HepG2 (cell line): ENCODE results near the gene TMBIM1.

Experiments used
- ARNTL ChIP-seq: sonication (generic); formaldehyde crosslinking; IDR thresholded peaks from 2 replicates; pipeline ENCODE4 v1.4.0; 2020; ENCODE audit warnings: mild to moderate bottlenecking, missing genetic modification reagents
- CREB1 ChIP-seq, 2 experiments: fragments of 450-650 bp in 1 of 2; IDR thresholded peaks; 2 replicates each; pipeline ENCODE4 v1.6.1; 2016 to 2017; ENCODE audit warnings: control low read depth in 1 of 2, mild to moderate bottlenecking in 1 of 2, missing compliant biosample characterization in 1 of 2, missing genetic modification characterization in 1 of 2
- CTCF ChIP-seq: sonication (generic); formaldehyde crosslinking; IDR thresholded peaks from 2 replicates; pipeline ENCODE4 v1.5.0; 2020; ENCODE audit warnings: mild to moderate bottlenecking, missing genetic modification reagents, moderate library complexity
- EEA1 ChIP-seq: sonication (generic); formaldehyde crosslinking; IDR thresholded peaks from 2 replicates; pipeline ENCODE4 v1.5.1; 2020; ENCODE audit warnings: mild to moderate bottlenecking, missing genetic modification reagents, borderline replicate concordance
- HIC2 ChIP-seq: sonication (generic); formaldehyde crosslinking; IDR thresholded peaks from 2 replicates; pipeline ENCODE4 v1.9.0; 2022; ENCODE audit warnings: low read depth, missing genetic modification reagents
- HIVEP1 ChIP-seq: sonication (generic); formaldehyde crosslinking; IDR thresholded peaks from 2 replicates; pipeline ENCODE4 v1.4.0; 2020; ENCODE audit warnings: mild to moderate bottlenecking, missing genetic modification reagents
- HOXA9 ChIP-seq: sonication (generic); formaldehyde crosslinking; IDR thresholded peaks from 2 replicates; pipeline ENCODE4 v1.8.1; 2022; ENCODE audit warnings: missing genetic modification reagents, mild to moderate bottlenecking, moderate library complexity, borderline replicate concordance
- MTF1 ChIP-seq: sonication (generic); formaldehyde crosslinking; IDR thresholded peaks from 2 replicates; pipeline ENCODE4 v1.5.0; 2020; ENCODE audit warnings: missing genetic modification reagents
- PCBP1 ChIP-seq: fragments of 200-400 bp; formaldehyde crosslinking; IDR thresholded peaks from 2 replicates; pipeline ENCODE4 v1.6.1; 2017; ENCODE audit warnings: mild to moderate bottlenecking, low read depth, low read length, borderline replicate concordance
- POLR2A ChIP-seq, 2 experiments: IDR thresholded peaks; 2 replicates each; pipeline ENCODE4 v1.6.1; 2011; ENCODE audit warnings: low read depth in 2 of 2, low read length in 2 of 2, mild to moderate bottlenecking in 1 of 2, moderate library complexity in 1 of 2; ENCODE audit not compliant: insufficient read depth in 1 of 2
- RXRA ChIP-seq: sonication (generic); formaldehyde crosslinking; IDR thresholded peaks from 2 replicates; pipeline ENCODE4 v1.5.1; 2020; ENCODE audit warnings: missing genetic modification reagents
- TF ChIP-seq, protein P1 (sequence below): IDR thresholded peaks from 2 replicates; pipeline ENCODE4 v1.6.1; 2016; ENCODE audit warnings: missing biosample characterization, missing genetic modification reagents, low read depth
- TF ChIP-seq, protein P2 (sequence below): sonication (generic); formaldehyde crosslinking; IDR thresholded peaks from 2 replicates; pipeline ENCODE4 v1.9.0; 2021; ENCODE audit warnings: missing genetic modification reagents, mild to moderate bottlenecking, borderline replicate concordance

DNA sequence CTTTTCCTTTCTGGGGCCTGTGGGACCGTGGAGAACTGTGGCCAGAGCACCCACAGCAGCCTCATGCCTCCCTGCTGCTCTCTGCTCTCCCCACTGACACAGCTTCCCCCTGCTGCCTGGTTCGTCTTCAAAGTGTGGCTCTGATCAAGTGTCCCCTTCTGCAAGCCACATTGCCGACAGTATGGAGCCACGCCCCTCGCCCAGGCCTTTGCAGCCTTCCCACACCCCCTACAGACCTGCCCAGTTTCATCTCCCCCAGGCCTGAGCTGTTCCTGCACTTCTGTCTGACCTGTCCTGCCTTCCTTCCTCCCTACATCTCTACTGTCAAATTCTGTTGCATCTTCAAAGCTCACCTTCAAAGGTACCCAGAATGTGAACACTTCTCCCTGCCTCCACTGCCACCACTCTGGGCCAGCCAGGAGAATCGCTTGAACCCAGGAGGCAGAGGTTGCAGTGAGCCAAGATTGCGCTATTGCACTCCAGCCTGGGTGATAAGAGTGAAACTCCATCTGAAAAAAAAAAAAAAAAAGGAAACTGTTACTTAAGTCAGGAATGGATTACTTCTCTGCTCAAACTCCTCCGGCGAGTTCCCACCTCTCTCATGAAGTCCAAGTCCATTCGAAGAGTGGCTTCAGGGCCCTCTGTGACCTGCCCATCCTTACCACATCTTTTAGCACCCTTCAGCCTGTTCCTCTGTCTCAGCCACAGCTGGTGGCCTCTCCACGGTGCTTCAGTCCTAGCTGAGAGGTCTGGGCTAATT lies 35.3 kb upstream of the TMBIM1 start:
- TF ChIP-seq HIVEP1 (CRISPR knock-in tag) = no peak
- no peak for TF ChIP-seq RXRA
- no peak for TF ChIP-seq PCBP1
- TF ChIP-seq, protein P1, sequence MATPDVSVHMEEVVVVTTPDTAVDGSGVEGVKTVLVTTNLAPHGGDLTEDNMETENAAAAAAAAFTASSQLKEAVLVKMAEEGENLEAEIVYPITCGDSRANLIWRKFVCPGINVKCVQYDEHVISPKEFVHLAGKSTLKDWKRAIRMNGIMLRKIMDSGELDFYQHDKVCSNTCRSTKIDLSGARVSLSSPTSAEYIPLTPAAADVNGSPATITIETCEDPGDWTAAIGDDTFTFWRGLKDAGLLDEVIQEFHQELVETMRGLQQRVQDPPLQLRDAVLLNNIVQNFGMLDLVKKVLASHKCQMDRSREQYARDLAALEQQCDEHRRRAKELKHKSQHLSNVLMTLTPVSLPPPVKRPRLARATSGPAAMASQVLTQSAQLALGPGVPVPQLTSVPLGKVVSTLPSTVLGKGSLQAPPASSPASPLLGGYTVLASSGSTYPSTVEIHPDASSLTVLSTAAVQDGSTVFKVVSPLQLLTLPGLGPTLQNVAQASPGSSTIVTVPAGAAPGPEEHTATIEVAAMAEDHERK (CRISPR knock-in tag) = no peak
- TF ChIP-seq ARNTL = no peak
- no peak for TF ChIP-seq EEA1 (CRISPR knock-in tag)
- TF ChIP-seq POLR2A (IDR thresholded peaks at IDR 0.05; ENCODE audit: insufficient read depth in 1 of 2, low read depth in 2 of 2, low read length in 2 of 2) = no peak
- TF ChIP-seq, protein P2, sequence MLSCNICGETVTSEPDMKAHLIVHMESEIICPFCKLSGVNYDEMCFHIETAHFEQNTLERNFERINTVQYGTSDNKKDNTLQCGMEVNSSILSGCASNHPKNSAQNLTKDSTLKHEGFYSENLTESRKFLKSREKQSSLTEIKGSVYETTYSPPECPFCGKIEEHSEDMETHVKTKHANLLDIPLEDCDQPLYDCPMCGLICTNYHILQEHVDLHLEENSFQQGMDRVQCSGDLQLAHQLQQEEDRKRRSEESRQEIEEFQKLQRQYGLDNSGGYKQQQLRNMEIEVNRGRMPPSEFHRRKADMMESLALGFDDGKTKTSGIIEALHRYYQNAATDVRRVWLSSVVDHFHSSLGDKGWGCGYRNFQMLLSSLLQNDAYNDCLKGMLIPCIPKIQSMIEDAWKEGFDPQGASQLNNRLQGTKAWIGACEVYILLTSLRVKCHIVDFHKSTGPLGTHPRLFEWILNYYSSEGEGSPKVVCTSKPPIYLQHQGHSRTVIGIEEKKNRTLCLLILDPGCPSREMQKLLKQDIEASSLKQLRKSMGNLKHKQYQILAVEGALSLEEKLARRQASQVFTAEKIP = no peak
- no peak for TF ChIP-seq MTF1 (CRISPR knock-in tag)
- TF ChIP-seq HOXA9 = no peak
- TF ChIP-seq HIC2 (CRISPR knock-in tag) = no peak
- TF ChIP-seq CTCF = no peak
- no peak for TF ChIP-seq CREB1 (IDR thresholded peaks at IDR 0.05)
- no peak for TF ChIP-seq CREB1 (CRISPR knock-in tag; IDR thresholded peaks at IDR 0.05)
